Ovary (tissue), 9 donors: Measurements from ENCODE around the gene MIA. TPM values are rescaled to one million over a fixed set of nuclear protein-coding genes. Genes with fewer than 3 reads are reported as not detected.

Experiments used
- DNase-seq, 5 donors: peaks; one replicate each; pipeline ENCODE4 v3.0.0-alpha.2; 2019 to 2020
- H3K27ac ChIP-seq, 2 donors: fragments of 200-600 bp; one replicate each; pipeline versions ENCODE4 v1.5.1 to v1.8.0; 2019 to 2022
- H3K27me3 ChIP-seq: fragments of 200-600 bp; one replicate; pipeline ENCODE4 v1.8.0; 2022
- H3K36me3 ChIP-seq: fragments of 200-600 bp; sonication (generic); one replicate; pipeline ENCODE4 v1.5.1; 2019
- H3K4me1 ChIP-seq: one replicate; pipeline ENCODE4 v1.8.1; 2013; ENCODE audit warnings: mild to moderate bottlenecking, moderate library complexity; ENCODE audit not compliant: insufficient read depth
- H3K4me3 ChIP-seq: fragments of 200-600 bp; sonication (generic); one replicate; pipeline ENCODE4 v1.5.1; 2017
- H3K9me3 ChIP-seq, 2 donors: fragments of 200-600 bp in 1 of 2; sonication (generic) in 1 of 2; one replicate each; pipeline versions ENCODE4 v1.5.1 to v1.8.1; 2013 to 2019; ENCODE audit warnings: mild to moderate bottlenecking in 1 of 2, moderate library complexity in 1 of 2
- EP300 ChIP-seq: sonication (generic); formaldehyde crosslinking; IDR thresholded peaks from one replicate; pipeline ENCODE4 v1.6.1; 2017; ENCODE audit warnings: antibody characterized with exemption
- POLR2A ChIP-seq: fragments of 450-650 bp; IDR thresholded peaks from one replicate; pipeline ENCODE4 v1.6.1; 2017; ENCODE audit warnings: antibody characterized with exemption, mild to moderate bottlenecking, moderate library complexity
- WGBS, 3 donors: extraction: QIAGEN DNeasy Blood & Tissue Kit in 1 of 3; methylation state at CpG; one replicate each; pipeline versions ENCODE4 v1.1.5 to v1.1.7; 2013 to 2017; 5-methylcytosine and 5-hydroxymethylcytosine counted together
- intact Hi-C, 4 donors: fragments of 100-400 bp; cut with DNase I; formaldehyde crosslinking; loops; one replicate each; pipeline versions ENCODE4 v1.11.0 to v1.15.1; 2022 to 2023
- polyA plus RNA-seq, 2 donors: library from polyadenylated mRNA; stranded (reverse); fragments of 200-250 nt in 1 of 2; fragments of 350-450 nt in 1 of 2; fragmentation: Illumina TruSeq in 1 of 2; extraction: RNeasy Lipid Tissue Mini Kit (QIAGEN cat#74804) in 1 of 2; gene quantifications; one replicate each; pipeline ENCODE4 v1.2.3, GENCODE V29; 2013 to 2014
- total RNA-seq, 7 donors: library from RNA; depleted of rRNA in 2 of 7; stranded (reverse); fragments of >200 nt in 2 of 7; fragmentation: NEBNext Ultra II Directional in 3 of 7; extraction: Animal tissue kit (Norgen Biotek cat#: 25700) in 3 of 7; gene quantifications; one replicate each; pipeline versions ENCODE4 v1.1.0 to v1.2.4, GENCODE V29; 2016 to 2023
- TF ChIP-seq, protein P1 (sequence below), 3 donors: fragments of 450-650 bp in 2 of 3; fragments of 200-600 bp in 1 of 3; IDR thresholded peaks; one replicate each; pipeline versions ENCODE4 v1.5.1 to v1.8.0; 2016 to 2022; ENCODE audit warnings: antibody characterized with exemption in 3 of 3, mild to moderate bottlenecking in 1 of 3
- donor health status: DM: no; HTN: no; CAD: no; lungs with moderate emphysema.
- donor health status: DM: no; HTN: no; CAD: no.
- donor health status: Bipolar disorder and iron deficiency.
- donor health status: DM: yes; HTN: yes; CAD: no.
- donor health status: DM: no; HTN: no; CAD: no.
- donor health status: DM: yes; HTN: yes; CAD: no.

MIA gene
- total and polyA plus RNA-seq, 9 donors = 1.7 to 3.9 (median 2.3) TPM; not detected in 3

DNA sequence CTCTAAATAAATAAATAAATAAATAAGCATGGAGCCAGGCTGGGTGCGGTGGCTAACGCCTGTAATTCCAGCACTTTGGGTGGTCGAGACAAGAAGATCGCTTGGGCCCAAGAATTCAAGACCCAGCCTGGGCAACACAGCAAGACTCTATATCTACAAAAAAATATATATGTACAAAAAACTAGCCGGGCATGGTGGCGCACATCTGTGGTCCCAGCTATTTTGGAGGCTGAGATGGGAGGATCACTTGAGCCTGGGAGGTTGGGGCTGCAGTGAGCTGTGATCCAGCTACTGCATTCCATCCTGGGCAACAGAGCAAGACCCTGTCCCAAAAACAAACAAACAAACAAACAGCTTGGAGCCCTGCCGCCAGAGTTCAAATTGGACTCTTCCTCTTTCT lies 27.8 kb upstream of the MIA start:
- H3K27me3 ChIP-seq = no peaks in the 10 kb centered on the region
- 96 to 97% (median 97%) methylated on average over 7 of the region's 7 CpGs for WGBS, 3 donors
- TF ChIP-seq EP300 (no peak), POLR2A (no peak)
- TF ChIP-seq, protein P1, sequence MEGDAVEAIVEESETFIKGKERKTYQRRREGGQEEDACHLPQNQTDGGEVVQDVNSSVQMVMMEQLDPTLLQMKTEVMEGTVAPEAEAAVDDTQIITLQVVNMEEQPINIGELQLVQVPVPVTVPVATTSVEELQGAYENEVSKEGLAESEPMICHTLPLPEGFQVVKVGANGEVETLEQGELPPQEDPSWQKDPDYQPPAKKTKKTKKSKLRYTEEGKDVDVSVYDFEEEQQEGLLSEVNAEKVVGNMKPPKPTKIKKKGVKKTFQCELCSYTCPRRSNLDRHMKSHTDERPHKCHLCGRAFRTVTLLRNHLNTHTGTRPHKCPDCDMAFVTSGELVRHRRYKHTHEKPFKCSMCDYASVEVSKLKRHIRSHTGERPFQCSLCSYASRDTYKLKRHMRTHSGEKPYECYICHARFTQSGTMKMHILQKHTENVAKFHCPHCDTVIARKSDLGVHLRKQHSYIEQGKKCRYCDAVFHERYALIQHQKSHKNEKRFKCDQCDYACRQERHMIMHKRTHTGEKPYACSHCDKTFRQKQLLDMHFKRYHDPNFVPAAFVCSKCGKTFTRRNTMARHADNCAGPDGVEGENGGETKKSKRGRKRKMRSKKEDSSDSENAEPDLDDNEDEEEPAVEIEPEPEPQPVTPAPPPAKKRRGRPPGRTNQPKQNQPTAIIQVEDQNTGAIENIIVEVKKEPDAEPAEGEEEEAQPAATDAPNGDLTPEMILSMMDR (IDR thresholded peaks at IDR 0.05) = no peak
- H3K4me1 ChIP-seq = peaks cover 7% of the 10 kb centered on the region
- intact Hi-C loops = no loop called here
- no peak overlapping the region for H3K27ac ChIP-seq
- DNase-seq = no peak
- H3K9me3 ChIP-seq = no peaks in the 10 kb centered on the region
- H3K36me3 ChIP-seq = no peaks in the 10 kb centered on the region
- no peak overlapping the region for H3K4me3 ChIP-seq

DNA sequence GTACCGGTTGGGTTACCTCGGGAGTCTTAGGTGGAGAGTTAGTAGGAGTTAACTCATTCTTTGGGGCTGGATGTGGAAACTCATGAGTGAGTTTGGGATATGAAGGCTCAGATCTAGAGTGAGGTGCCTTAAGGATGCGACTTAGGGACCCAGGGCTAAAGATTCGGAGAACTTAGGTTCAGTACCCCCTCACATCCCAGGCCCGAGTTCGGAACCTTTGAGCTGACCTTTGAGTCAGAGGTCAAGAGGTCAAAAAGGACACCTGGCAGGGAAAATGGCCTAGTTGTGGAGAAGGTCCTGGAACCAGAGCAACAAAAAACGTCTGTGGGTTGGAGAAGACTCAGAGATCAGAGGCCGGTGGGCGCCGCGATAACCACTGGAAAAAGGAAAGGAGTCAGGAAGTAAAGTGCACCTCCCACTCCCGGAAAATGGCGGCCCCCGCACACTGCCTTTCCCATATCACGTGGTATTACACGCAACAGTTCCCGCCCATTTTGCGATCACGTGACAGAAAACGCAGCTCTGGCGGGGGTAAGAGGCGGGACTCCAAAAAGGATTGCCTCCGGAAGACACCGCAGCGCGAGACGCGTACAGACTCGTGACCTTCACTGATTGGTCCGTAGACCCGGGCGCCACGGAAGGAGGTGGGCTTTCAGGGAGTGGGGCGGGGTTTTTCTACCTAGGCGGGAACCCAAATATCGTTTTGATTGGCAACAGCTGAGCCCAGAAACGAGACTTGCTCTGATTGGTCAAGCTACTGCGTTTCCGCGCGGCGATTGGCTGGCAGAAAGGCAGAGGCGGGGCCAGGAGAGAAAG lies 25.1 kb upstream of the MIA start, which contains the start of gene ACTMAP:
ACTMAP (minus strand) TSS at position 420 of the 816 bp plus-strand sequence. CDS start 674 bp downstream, outside the sequence.
- intact Hi-C loops = loop anchor here in 2 of 4 donors (2.0 to 5.0 kb wide), 2 partner anchors 49 to 52 kb away; partner anchors contain the start of gene EGLN2 (in 1 of the 2)
- H3K4me1 ChIP-seq = peaks cover 18% of the 10 kb centered on the region
- TF ChIP-seq EP300 = peak; percentile 90
- TF ChIP-seq, protein P1 (IDR thresholded peaks at IDR 0.05) = no peak
- TF ChIP-seq POLR2A = peak; percentile 84

DNA sequence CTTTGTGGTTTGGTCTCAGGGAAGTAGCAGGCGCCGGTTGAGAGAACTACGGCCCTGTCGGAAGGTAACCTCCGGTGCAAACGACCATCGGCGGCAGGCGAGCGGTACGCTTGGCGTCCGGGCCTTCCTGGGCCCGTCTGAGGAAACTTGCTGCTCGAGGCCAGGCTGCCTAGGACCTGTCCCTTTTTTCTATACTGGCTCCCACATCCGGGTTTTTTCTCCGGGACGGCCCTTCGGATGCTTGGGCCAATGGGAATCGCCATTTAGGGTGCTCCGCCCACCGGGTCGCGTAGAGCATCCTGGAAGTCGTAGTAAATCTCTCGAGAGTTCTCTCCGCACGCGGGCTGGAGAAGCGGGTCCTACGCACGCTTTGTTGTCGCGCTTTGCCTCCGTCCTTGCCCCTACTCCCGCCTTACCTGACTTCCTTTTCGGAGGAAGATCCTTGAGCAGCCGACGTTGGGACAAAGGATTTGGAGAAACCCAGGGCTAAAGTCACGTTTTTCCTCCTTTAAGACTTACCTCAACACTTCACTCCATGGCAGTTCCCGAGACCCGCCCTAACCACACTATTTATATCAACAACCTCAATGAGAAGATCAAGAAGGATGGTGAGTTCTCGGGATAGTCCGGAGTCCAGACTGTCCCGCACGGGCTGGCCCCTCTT lies 24.3 kb upstream of the MIA start, which contains the start of gene SNRPA:
SNRPA (plus strand) TSS at position 330 of the 664 bp plus-strand sequence; CDS start at position 536, 206 bp downstream.
- DNase-seq = peak; percentile 96 to 97 (median 96)
- intact Hi-C loops = loop anchor here in 2 of 4 donors (2.0 to 5.0 kb wide), 2 partner anchors 48 to 51 kb away; partner anchors contain the start of gene EGLN2 (in 1 of the 2)
- TF ChIP-seq EP300 (no peak), POLR2A (peak; percentile 85)
- TF ChIP-seq, protein P1 (IDR thresholded peaks at IDR 0.05) = no peak

More for the DNA sequence above, 25.1 kb upstream of the MIA start, which contains the start of gene ACTMAP:
- H3K27me3 ChIP-seq = no peaks in the 10 kb centered on the region
- peak within 1 kb of the TSS; percentile 39 to 86 for H3K27ac ChIP-seq
- H3K4me3 ChIP-seq = peak within 1 kb of the TSS; percentile 55
- 0 to 1% (median 0%) methylated on average over 43 of the region's 43 CpGs for WGBS, 3 donors
- H3K36me3 ChIP-seq = no peaks in the 10 kb centered on the region
- DNase-seq = peak; percentile 99 to 100 (median 100)
- no peaks in the 10 kb centered on the region for H3K9me3 ChIP-seq

DNA sequence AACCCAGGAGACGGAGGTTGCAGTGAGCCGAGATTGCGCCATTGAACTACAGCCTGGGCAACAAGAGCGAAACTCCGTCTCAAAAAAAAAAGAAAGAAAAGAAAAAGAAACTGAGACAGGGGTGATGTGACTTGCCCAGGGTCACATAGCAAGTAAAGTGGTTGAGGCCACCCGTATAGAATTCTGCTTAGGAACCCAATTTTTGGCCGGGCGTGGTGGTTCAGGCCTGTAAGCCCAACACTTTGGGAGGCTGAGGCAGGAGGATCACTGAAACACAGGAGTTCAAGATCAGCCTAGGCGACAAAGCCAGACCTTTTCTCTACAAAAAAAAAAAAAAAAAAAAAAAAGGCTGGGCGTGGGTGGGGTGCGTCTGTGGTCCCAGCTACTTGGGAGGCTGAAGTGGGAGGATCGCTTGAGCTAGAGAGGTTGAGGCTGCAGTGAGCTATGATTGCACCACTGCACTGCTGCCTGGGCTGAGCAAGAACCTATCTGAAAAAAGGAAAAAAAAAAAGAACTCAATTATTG lies 23.0 kb upstream of the MIA start:
- H3K36me3 ChIP-seq = no peaks in the 10 kb centered on the region
- 59 to 71% (median 69%) methylated on average over 12 of the region's 12 CpGs for WGBS, 3 donors
- TF ChIP-seq, protein P1 (IDR thresholded peaks at IDR 0.05) = no peak
- TF ChIP-seq EP300 = no peak
- TF ChIP-seq POLR2A = no peak
- H3K4me3 ChIP-seq = peak overlapping the region; percentile 53
- intact Hi-C loops = loop anchor here in 1 of 4 donors (5.0 kb wide), 1 partner anchor 50 kb away; no protein-coding TSS in a partner anchor
- H3K27me3 ChIP-seq = no peaks in the 10 kb centered on the region
- peaks cover 18% of the 10 kb centered on the region for H3K4me1 ChIP-seq
- DNase-seq = no peak
- no peak overlapping the region for H3K27ac ChIP-seq
- H3K9me3 ChIP-seq = no peaks in the 10 kb centered on the region

More for the DNA sequence above, 24.3 kb upstream of the MIA start, which contains the start of gene SNRPA:
- Histone ChIP-seq H3K27ac (peak within 1 kb of the TSS; percentile 39 to 86), H3K9me3 (no peaks in the 10 kb centered on the region), H3K4me3 (peak within 1 kb of the TSS; percentile 55), H3K27me3 (no peaks in the 10 kb centered on the region), H3K36me3 (no peaks in the 10 kb centered on the region), H3K4me1 (peaks cover 18% of the 10 kb centered on the region)
- 0 to 1% (median 0%) methylated on average over 46 of the region's 46 CpGs for WGBS, 3 donors
